ENCODE data around the gene TNPO2. TPM values are rescaled to one million over a fixed set of nuclear protein-coding genes. Genes with fewer than 3 reads are reported as not detected.

TNPO2 gene
- total and polyA plus RNA-seq, 2 of the 13 experiments (the other 11 are each of a cell fraction or from before 2014, with no cell fraction given), result 31.7 to 61.0 TPM

DNA sequence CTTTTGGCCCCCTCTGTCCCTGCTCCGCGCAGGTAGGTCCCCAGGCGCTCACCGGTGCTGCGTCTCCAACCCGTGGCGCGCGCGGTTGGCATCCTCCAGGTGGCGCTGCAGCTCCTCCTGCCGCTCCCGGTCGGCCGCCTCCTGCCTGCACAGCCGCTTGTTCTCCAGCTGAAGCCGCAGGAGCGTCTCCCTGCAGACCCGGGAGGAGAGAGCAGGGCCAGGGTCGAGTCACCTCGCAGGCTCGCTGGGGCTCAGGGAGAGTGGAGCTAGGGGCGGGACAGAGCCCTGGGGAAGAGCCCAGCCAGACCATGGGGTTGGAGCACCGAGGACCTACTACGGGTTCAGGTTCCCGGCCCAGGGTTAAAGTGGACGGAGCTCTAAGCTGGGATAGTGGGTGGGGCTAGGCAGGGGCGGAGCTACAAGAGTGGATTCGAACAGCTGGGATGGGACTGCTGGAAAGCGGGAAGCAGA, 42.4 kb upstream of the TNPO2 start (continued):
- TF ChIP-seq, protein P1, sequence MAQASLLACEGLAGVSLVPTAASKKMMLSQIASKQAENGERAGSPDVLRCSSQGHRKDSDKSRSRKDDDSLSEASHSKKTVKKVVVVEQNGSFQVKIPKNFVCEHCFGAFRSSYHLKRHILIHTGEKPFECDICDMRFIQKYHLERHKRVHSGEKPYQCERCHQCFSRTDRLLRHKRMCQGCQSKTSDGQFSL (CRISPR knock-in tag; IDR thresholded peaks at IDR 0.05), result no peak
- 0 out of 2 replicates have a peak, but pooled peaks have one; percentile 31 for TF ChIP-seq MIXL1 (CRISPR knock-in tag; IDR thresholded peaks at IDR 0.05)
- no peak for TF ChIP-seq ZNF512 (CRISPR knock-in tag; IDR thresholded peaks at IDR 0.05)
- TF ChIP-seq RFX5 (IDR thresholded peaks at IDR 0.05; ENCODE audit: low read depth, low read length), result no peak
- no peak for TF ChIP-seq ZNF7 (CRISPR knock-in tag; IDR thresholded peaks at IDR 0.05)
- TF ChIP-seq ZNF30 (CRISPR knock-in tag; IDR thresholded peaks at IDR 0.05), result no peak
- no peak for TF ChIP-seq ZSCAN22 (CRISPR knock-in tag; IDR thresholded peaks at IDR 0.05)
- TF ChIP-seq, protein P2, sequence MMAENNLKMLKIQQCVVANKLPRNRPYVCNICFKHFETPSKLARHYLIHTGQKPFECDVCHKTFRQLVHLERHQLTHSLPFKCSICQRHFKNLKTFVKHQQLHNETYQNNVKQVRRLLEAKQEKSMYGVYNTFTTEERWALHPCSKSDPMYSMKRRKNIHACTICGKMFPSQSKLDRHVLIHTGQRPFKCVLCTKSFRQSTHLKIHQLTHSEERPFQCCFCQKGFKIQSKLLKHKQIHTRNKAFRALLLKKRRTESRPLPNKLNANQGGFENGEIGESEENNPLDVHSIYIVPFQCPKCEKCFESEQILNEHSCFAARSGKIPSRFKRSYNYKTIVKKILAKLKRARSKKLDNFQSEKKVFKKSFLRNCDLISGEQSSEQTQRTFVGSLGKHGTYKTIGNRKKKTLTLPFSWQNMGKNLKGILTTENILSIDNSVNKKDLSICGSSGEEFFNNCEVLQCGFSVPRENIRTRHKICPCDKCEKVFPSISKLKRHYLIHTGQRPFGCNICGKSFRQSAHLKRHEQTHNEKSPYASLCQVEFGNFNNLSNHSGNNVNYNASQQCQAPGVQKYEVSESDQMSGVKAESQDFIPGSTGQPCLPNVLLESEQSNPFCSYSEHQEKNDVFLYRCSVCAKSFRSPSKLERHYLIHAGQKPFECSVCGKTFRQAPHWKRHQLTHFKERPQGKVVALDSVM (CRISPR knock-in tag; IDR thresholded peaks at IDR 0.05), result no peak
- no peak for TF ChIP-seq ZBTB4 (CRISPR knock-in tag; IDR thresholded peaks at IDR 0.05; ENCODE audit: borderline replicate concordance)
- peak; percentile 61; the same call in 1 of the 2 replicates for TF ChIP-seq ZNF274 (CRISPR knock-in tag; IDR thresholded peaks at IDR 0.05)
- TF ChIP-seq ZNF678 (CRISPR knock-in tag; IDR thresholded peaks at IDR 0.05), result no peak
- no peak for TF ChIP-seq ATF5 (CRISPR knock-in tag; IDR thresholded peaks at IDR 0.05; ENCODE audit: low read depth)
- no peak for TF ChIP-seq ZNF557 (CRISPR knock-in tag; IDR thresholded peaks at IDR 0.05)
- TF ChIP-seq ZNF432 (CRISPR knock-in tag; IDR thresholded peaks at IDR 0.05; ENCODE audit: borderline replicate concordance), result no peak
- TF ChIP-seq ZNF264 (CRISPR knock-in tag; IDR thresholded peaks at IDR 0.05), result no peak
- TF ChIP-seq MAFK (conservative IDR thresholded peaks at IDR 0.05 in 1 of 2, IDR thresholded peaks at IDR 0.05 in 1 of 2; ENCODE audit: low read length in 2 of 2), result no peak
- TF ChIP-seq TBX2 (CRISPR knock-in tag; IDR thresholded peaks at IDR 0.05; ENCODE audit: borderline replicate concordance), result peak; percentile 58; the same call in 1 of the 2 replicates
- TF ChIP-seq, protein P3, sequence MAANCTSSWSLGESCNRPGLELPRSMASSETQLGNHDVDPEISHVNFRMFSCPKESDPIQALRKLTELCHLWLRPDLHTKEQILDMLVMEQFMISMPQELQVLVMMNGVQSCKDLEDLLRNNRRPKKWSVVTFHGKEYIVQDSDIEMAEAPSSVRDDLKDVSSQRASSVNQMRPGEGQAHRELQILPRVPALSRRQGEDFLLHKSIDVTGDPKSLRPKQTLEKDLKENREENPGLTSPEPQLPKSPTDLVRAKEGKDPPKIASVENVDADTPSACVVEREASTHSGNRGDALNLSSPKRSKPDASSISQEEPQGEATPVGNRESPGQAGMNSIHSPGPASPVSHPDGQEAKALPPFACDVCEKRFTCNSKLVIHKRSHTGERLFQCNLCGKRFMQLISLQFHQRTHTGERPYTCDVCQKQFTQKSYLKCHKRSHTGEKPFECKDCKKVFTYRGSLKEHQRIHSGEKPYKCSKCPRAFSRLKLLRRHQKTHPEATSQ (CRISPR knock-in tag; IDR thresholded peaks at IDR 0.05; ENCODE audit: borderline replicate concordance), result no peak
- 0 out of 2 replicates have a peak, but pooled peaks have one; percentile 11 for TF ChIP-seq FOXC1 (CRISPR knock-in tag; IDR thresholded peaks at IDR 0.05; ENCODE audit: borderline replicate concordance)
- TF ChIP-seq ZNF772 (CRISPR knock-in tag; IDR thresholded peaks at IDR 0.05), result peak; percentile 78; the same call in 1 of the 2 replicates
- peak; percentile 26; the same call in 1 of the 2 replicates for TF ChIP-seq SMC3 (IDR thresholded peaks at IDR 0.05; ENCODE audit: low read length)
